ENCODE data around the gene CDC40.

GRCh38 chr6:110137924-110138887 is 42.0 kb upstream of the CDC40 start:
- TF ChIP-seq CTCF (IDR thresholded peaks at IDR 0.05) (no peak), POLR2A (IDR thresholded peaks at IDR 0.05) (no peak)
